GM21786 (cell line): ENCODE data around the gene DNAJB12.

Source experiments
- ATAC-seq: cut with Tn5 transposase; IDR thresholded peaks from one replicate; pipeline ENCODE4 v1.9.1; 2021; ENCODE audit not compliant: unreplicated experiment

Gene DNAJB12

GRCh38 chr10:72295330-72295910, 59.3 kb downstream of the DNAJB12 start:
- ATAC-seq = no peak

DNA sequence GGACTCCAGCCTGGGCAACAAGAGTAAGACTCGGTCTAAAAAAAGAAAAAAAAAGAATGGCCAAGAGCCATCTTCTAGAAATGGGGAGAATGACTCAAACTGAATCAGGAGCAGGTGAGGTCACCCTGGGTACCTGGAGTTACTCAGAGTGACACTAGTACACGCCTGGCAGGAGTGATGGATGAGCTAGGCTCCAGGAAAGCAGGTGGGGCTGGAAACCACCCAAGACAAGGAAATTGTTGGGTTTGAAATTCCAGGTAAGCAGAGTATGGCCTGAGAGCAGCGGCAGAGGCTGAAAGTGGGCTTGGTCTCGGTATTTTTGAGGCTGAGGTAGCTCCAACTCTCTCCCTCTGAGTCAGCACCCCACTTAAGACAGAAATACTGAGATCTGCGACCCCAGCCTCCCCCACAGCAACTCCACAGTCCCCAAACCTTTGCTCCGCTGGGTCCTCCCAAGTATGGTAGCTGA, 62.5 kb downstream of the DNAJB12 start:
- no peak for ATAC-seq

DNA sequence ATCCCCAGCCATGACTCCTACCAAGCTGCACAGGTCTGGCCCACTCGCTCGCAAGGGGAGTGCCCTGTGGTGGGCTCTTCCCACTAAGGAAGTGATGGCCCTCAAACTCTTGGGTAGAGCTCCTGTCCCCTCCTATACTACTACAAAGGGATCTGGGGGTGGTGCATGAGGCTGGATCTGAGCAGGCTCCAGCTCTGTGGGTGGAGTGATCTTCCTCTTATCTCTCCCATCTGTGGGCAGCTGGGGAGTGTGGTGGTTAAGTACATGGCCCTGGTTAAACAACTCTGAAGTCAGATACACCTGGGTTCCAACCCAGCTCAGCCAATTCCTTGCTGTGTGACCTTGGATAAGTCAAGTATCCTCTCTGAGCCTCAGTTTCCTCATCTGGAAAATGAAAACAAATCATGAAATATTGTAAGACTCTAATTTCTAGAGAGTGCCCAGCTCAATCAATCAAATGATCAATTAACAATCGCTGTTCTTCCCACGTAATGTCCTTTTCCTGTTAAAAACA, 63.6 kb downstream of the DNAJB12 start:
- ATAC-seq = no peak

DNA sequence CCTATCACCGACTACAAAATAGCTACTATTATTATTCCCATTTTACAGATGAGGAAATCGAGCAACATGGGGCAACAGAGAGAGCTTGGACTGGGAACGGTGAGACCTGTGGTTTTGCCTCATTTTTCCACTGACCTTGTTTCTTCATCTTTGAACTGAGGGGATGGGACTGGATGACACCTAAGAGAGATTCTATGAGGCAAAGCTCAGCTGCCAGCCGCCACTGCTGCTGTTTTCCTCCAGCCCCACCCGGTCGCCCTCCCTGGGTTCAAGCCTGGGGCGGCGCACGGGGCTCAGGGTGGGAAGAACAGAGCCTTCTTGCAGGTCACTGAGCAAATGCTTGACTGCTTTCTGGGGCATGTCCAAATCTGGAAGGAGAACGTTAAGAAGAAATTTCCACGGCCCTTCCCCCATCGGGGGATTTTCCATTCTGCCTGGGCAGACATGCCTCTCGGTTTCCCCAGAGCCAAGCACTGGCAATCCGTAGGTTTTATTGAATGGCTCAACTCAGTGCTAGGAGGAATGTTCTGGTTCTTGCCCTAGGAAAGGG, 68.7 kb downstream of the DNAJB12 start:
- ATAC-seq = no peak

GRCh38 chr10:72283131-72283530, 71.6 kb downstream of the DNAJB12 start:
- no peak for ATAC-seq
